Measurements from ENCODE around the gene MSGN1.

Gene MSGN1

GRCh38 chr2:17816396-17817245 lies at the start of gene MSGN1:
Gene MSGN1, plus strand, starts transcription at chr2:17816460. Its CDS starts 59 bp downstream, at chr2:17816519.
- no peak for DNase-seq

GRCh38 chr2:17768894-17769293 lies 47.4 kb upstream of the MSGN1 start:
- no peak for DNase-seq

- no peak for DNase-seq
These were observed 44.3 kb upstream of the MSGN1 start for GRCh38 chr2:17771956-17772355.

GRCh38 chr2:17772532-17772931 lies 43.7 kb upstream of the MSGN1 start:
- DNase-seq, result no peak

- DNase-seq, result no peak
These were observed 35.7 kb upstream of the MSGN1 start for GRCh38 chr2:17780546-17780945.

- DNase-seq, result no peak
These were observed 34.8 kb upstream of the MSGN1 start for GRCh38 chr2:17781482-17781881.

- no peak for DNase-seq
These were observed 29.5 kb upstream of the MSGN1 start for GRCh38 chr2:17786727-17787126.

GRCh38 chr2:17788773-17789172 lies 27.5 kb upstream of the MSGN1 start:
- DNase-seq, result no peak

GRCh38 chr2:17790536-17790935 lies 25.7 kb upstream of the MSGN1 start:
- no peak for DNase-seq

GRCh38 chr2:17791121-17791816 lies 25.0 kb upstream of the MSGN1 start:
- DNase-seq, result no peak

- no peak for DNase-seq
These were observed 24.5 kb upstream of the MSGN1 start for GRCh38 chr2:17791817-17792130.

- DNase-seq, result no peak
These were observed 23.7 kb upstream of the MSGN1 start for GRCh38 chr2:17792515-17792914.

- DNase-seq, result no peak
These were observed 23.0 kb upstream of the MSGN1 start for GRCh38 chr2:17793296-17793695.

GRCh38 chr2:17793803-17794354 lies 22.4 kb upstream of the MSGN1 start:
- DNase-seq, result no peak

GRCh38 chr2:17795309-17795708 lies 21.0 kb upstream of the MSGN1 start:
- no peak for DNase-seq

GRCh38 chr2:17798338-17798737 lies 17.9 kb upstream of the MSGN1 start:
- no peak for DNase-seq

GRCh38 chr2:17799301-17800120 lies 16.7 kb upstream of the MSGN1 start:
- no peak for DNase-seq

GRCh38 chr2:17800219-17800618 lies 16.0 kb upstream of the MSGN1 start:
- no peak for DNase-seq

- no peak for DNase-seq
These were observed 15.4 kb upstream of the MSGN1 start for GRCh38 chr2:17800693-17801458.

GRCh38 chr2:17803497-17803896 lies 12.8 kb upstream of the MSGN1 start:
- no peak for DNase-seq

- DNase-seq, result no peak
These were observed 11.9 kb upstream of the MSGN1 start for GRCh38 chr2:17804358-17804757.

- DNase-seq, result no peak
These were observed 11.1 kb upstream of the MSGN1 start for GRCh38 chr2:17805166-17805565.
